Bronchial epithelial cell (primary cell): Measurements from ENCODE around the gene WNT5A. TPM values are rescaled to one million over a fixed set of nuclear protein-coding genes. Genes with fewer than 3 reads are reported as not detected.

Experiments used
- DNase-seq: peaks from one replicate; pipeline ENCODE4 v3.0.0-alpha.2; 2010; ENCODE audit warnings: low read depth
- FAIRE-seq: peaks from 2 replicates; lab custom pipeline; 2011; peaks lifted over from hg19 to GRCh38; lab: Jason Lieb, UNC
- H3K27me3 ChIP-seq: 2 replicates; pipeline ENCODE4 v1.5.1; 2011; ENCODE audit warnings: low read length; ENCODE audit not compliant: control insufficient read depth, insufficient read depth
- H3K36me3 ChIP-seq: 2 replicates; pipeline ENCODE4 v1.5.1; 2011; ENCODE audit warnings: low read length; ENCODE audit not compliant: control insufficient read depth, insufficient read depth
- H3K4me3 ChIP-seq: 2 replicates; pipeline ENCODE4 v1.5.1; 2011; ENCODE audit warnings: mild to moderate bottlenecking, low read depth, low read length, control low read depth
- CTCF ChIP-seq: IDR thresholded peaks from 2 replicates; pipeline ENCODE4 v1.5.1; 2011; ENCODE audit warnings: mild to moderate bottlenecking, moderate library complexity, low read length, control low read depth, inconsistent platforms; ENCODE audit not compliant: insufficient read depth, severe bottlenecking
- total RNA-seq: library from RNA; depleted of rRNA; stranded (reverse); fragments of >200 nt; gene quantifications from 2 replicates; pipeline ENCODE4 v1.2.1, GENCODE V29; 2014

Gene WNT5A
- total RNA-seq, 1 donor from 2014 or later: 3.9 TPM

- FAIRE-seq (no peak), DNase-seq (no peak)
- no peaks in the 10 kb centered on the region for H3K36me3 ChIP-seq
- peaks cover 4% of the 10 kb centered on the region for H3K27me3 ChIP-seq
- H3K4me3 ChIP-seq: no peak overlapping the region
- TF ChIP-seq CTCF: no peak
Observed at GRCh38 chr3:55477306-55478303, 9.5 kb downstream of the WNT5A start.

GRCh38 chr3:55476515-55476914 lies 10.6 kb downstream of the WNT5A start:
- DNase-seq: peak; percentile 80
- Histone ChIP-seq H3K27me3 (peaks cover under 1% of the 10 kb centered on the region), H3K36me3 (no peaks in the 10 kb centered on the region), H3K4me3 (no peak overlapping the region)
- FAIRE-seq: no peak
- no peak for TF ChIP-seq CTCF

GRCh38 chr3:55474213-55474632 lies 12.9 kb downstream of the WNT5A start:
- Histone ChIP-seq H3K4me3 (no peak overlapping the region), H3K36me3 (no peaks in the 10 kb centered on the region), H3K27me3 (no peaks in the 10 kb centered on the region)
- TF ChIP-seq CTCF: no peak
- no peak for FAIRE-seq
- DNase-seq: no peak

- FAIRE-seq: no peak
Observed at GRCh38 chr3:55473788-55474187, 13.3 kb downstream of the WNT5A start.

GRCh38 chr3:55471522-55472280 lies 15.4 kb downstream of the WNT5A start:
- no peak for TF ChIP-seq CTCF
- no peaks in the 10 kb centered on the region for H3K36me3 ChIP-seq
- no peak for FAIRE-seq

More at GRCh38 chr3:55473788-55474187, 13.3 kb downstream of the WNT5A start:
- H3K27me3 ChIP-seq: no peaks in the 10 kb centered on the region
- no peak for TF ChIP-seq CTCF
- no peak for DNase-seq
- no peak overlapping the region for H3K4me3 ChIP-seq
- H3K36me3 ChIP-seq: no peaks in the 10 kb centered on the region

More at GRCh38 chr3:55471522-55472280, 15.4 kb downstream of the WNT5A start:
- no peak for DNase-seq
- no peaks in the 10 kb centered on the region for H3K27me3 ChIP-seq
- H3K4me3 ChIP-seq: no peak overlapping the region
